H9 (cell line): ENCODE results near the gene IL3RA. TPM values are rescaled to one million over a fixed set of nuclear protein-coding genes. Genes with fewer than 3 reads are reported as not detected.

Source experiments
- DNase-seq: peaks from one replicate; pipeline ENCODE4 v3.0.0-alpha.2; 2017
- H2AFZ ChIP-seq: one replicate; pipeline ENCODE4 v1.6.1; 2013; ENCODE audit warnings: mild to moderate bottlenecking, low read length, control low read depth, moderate library complexity
- H2AK5ac ChIP-seq: 2 replicates; pipeline ENCODE4 v1.6.1; 2013; ENCODE audit warnings: low read length, control low read depth, mixed read lengths; ENCODE audit not compliant: insufficient read length
- H2BK120ac ChIP-seq: one replicate; pipeline ENCODE4 v1.6.1; 2013; ENCODE audit warnings: low read depth, mild to moderate bottlenecking, low read length, control low read depth, inconsistent platforms; ENCODE audit not compliant: poor library complexity, severe bottlenecking
- H2BK12ac ChIP-seq: 2 replicates; pipeline ENCODE4 v1.6.1; 2013; ENCODE audit warnings: low read length, control low read depth, mixed read lengths, low read depth; ENCODE audit not compliant: insufficient read length
- H2BK15ac ChIP-seq: 2 replicates; pipeline ENCODE4 v1.6.1; 2013; ENCODE audit warnings: low read depth, low read length, control low read depth
- H2BK20ac ChIP-seq: one replicate; pipeline ENCODE4 v1.6.1; 2013; ENCODE audit warnings: low read depth, mild to moderate bottlenecking, low read length, control low read depth, inconsistent platforms; ENCODE audit not compliant: poor library complexity, severe bottlenecking
- H2BK5ac ChIP-seq: 2 replicates; pipeline ENCODE4 v1.6.1; 2013; ENCODE audit warnings: low read length, control low read depth, mixed read lengths; ENCODE audit not compliant: insufficient read length
- H3K14ac ChIP-seq: 2 replicates; pipeline ENCODE4 v1.6.1; 2013; ENCODE audit warnings: low read length, control low read depth; ENCODE audit not compliant: insufficient read depth
- H3K18ac ChIP-seq: 2 replicates; pipeline ENCODE4 v1.6.1; 2013; ENCODE audit warnings: low read depth, mild to moderate bottlenecking, mixed read lengths, low read length, control low read depth; ENCODE audit not compliant: insufficient read length
- H3K23ac ChIP-seq: 2 replicates; pipeline ENCODE4 v1.6.1; 2013; ENCODE audit warnings: low read length, control low read depth, mixed read lengths, low read depth; ENCODE audit not compliant: insufficient read length
- H3K23me2 ChIP-seq: 2 replicates; pipeline ENCODE4 v1.6.1; 2013; ENCODE audit warnings: low read depth, mild to moderate bottlenecking, mixed read lengths, low read length, control low read depth; ENCODE audit not compliant: insufficient read length, poor library complexity, severe bottlenecking
- H3K27ac ChIP-seq: 2 replicates; pipeline ENCODE4 v1.5.1; 2013; ENCODE audit warnings: low read length, control low read depth, mixed read lengths, low read depth; ENCODE audit not compliant: insufficient read length
- H3K27me3 ChIP-seq: 2 replicates; pipeline ENCODE4 v1.6.1; 2013; ENCODE audit warnings: low read length, control low read depth, inconsistent platforms; ENCODE audit not compliant: insufficient read depth
- H3K4ac ChIP-seq: 2 replicates; pipeline ENCODE4 v1.6.1; 2013; ENCODE audit warnings: low read depth, mild to moderate bottlenecking, control low read depth, inconsistent platforms, low read length, moderate library complexity
- H3K4me1 ChIP-seq: 2 replicates; pipeline ENCODE4 v1.6.1; 2013; ENCODE audit warnings: low read length, control low read depth, inconsistent platforms; ENCODE audit not compliant: insufficient read depth
- H3K4me2 ChIP-seq: 2 replicates; pipeline ENCODE4 v1.6.1; 2013; ENCODE audit warnings: low read length, control low read depth, mixed read lengths; ENCODE audit not compliant: insufficient read length, insufficient read depth
- H3K56ac ChIP-seq: 2 replicates; pipeline ENCODE4 v1.6.1; 2013; ENCODE audit warnings: low read depth, mild to moderate bottlenecking, mixed read lengths, low read length, control low read depth; ENCODE audit not compliant: insufficient read length
- H3K79me1 ChIP-seq: 2 replicates; pipeline ENCODE4 v1.6.1; 2013; ENCODE audit warnings: low read depth, mild to moderate bottlenecking, moderate library complexity, low read length, control low read depth, inconsistent platforms; ENCODE audit not compliant: insufficient read depth, poor library complexity, severe bottlenecking
- H3K79me2 ChIP-seq: 2 replicates; pipeline ENCODE4 v1.6.1; 2013; ENCODE audit warnings: low read length, control low read depth, inconsistent platforms; ENCODE audit not compliant: insufficient read depth
- H3K9ac ChIP-seq: 2 replicates; pipeline ENCODE4 v1.6.1; 2013; ENCODE audit warnings: low read length, control low read depth, mixed read lengths; ENCODE audit not compliant: insufficient read length; ENCODE audit errors: extremely low read depth
- H3K9me3 ChIP-seq: one replicate; pipeline ENCODE4 v1.6.1; 2013; ENCODE audit warnings: low read depth, low read length, inconsistent platforms; ENCODE audit not compliant: control insufficient read depth
- H3T11ph ChIP-seq: one replicate; pipeline ENCODE4 v1.6.1; 2013; ENCODE audit warnings: mild to moderate bottlenecking, low read length, control low read depth, inconsistent platforms
- H4K20me1 ChIP-seq: one replicate; pipeline ENCODE4 v1.6.1; 2013; ENCODE audit not compliant: control insufficient read depth, insufficient read length, insufficient read depth
- H4K5ac ChIP-seq: 2 replicates; pipeline ENCODE4 v1.6.1; 2013; ENCODE audit warnings: low read depth, mild to moderate bottlenecking, mixed read lengths, low read length, control low read depth; ENCODE audit not compliant: insufficient read length
- H4K8ac ChIP-seq: replicated peaks from 2 replicates; pipeline ENCODE4 v1.6.1; 2013; ENCODE audit warnings: low read length, control low read depth, mixed read lengths, low read depth; ENCODE audit not compliant: insufficient read length
- H4K91ac ChIP-seq: 2 replicates; pipeline ENCODE4 v1.6.1; 2013; ENCODE audit warnings: low read depth, mild to moderate bottlenecking, moderate library complexity, mixed read lengths, low read length, control low read depth; ENCODE audit not compliant: insufficient read length
- H3K27ac Mint-ChIP-seq, 3 experiments: 2 replicates in 2 of 3; 3 replicates in 1 of 3; pipeline ENCODE4 v1.8.0; 2020 to 2021; ENCODE audit warnings: mixed read lengths in 3 of 3, mild to moderate bottlenecking in 1 of 3, moderate library complexity in 1 of 3
- H3K27me3 Mint-ChIP-seq: 2 replicates; pipeline ENCODE4 v1.8.0; 2021; ENCODE audit warnings: low read depth, mild to moderate bottlenecking, moderate library complexity, mixed read lengths
- H3K36me3 Mint-ChIP-seq, 3 experiments: 2 replicates in 2 of 3; 3 replicates in 1 of 3; pipeline ENCODE4 v1.8.0; 2020 to 2021; ENCODE audit warnings: low read depth in 3 of 3, mixed read lengths in 3 of 3; ENCODE audit not compliant: insufficient read depth in 1 of 3
- H3K4me1 Mint-ChIP-seq, 2 experiments: 2 replicates each; pipeline ENCODE4 v1.8.0; 2020; ENCODE audit warnings: mixed read lengths in 2 of 2
- H3K4me3 Mint-ChIP-seq, 2 experiments: 2 replicates in 1 of 2; 3 replicates in 1 of 2; pipeline ENCODE4 v1.8.0; 2020 to 2021; ENCODE audit warnings: mild to moderate bottlenecking in 2 of 2, mixed read lengths in 2 of 2, moderate library complexity in 1 of 2
- H3K9me3 Mint-ChIP-seq, 2 experiments: 2 replicates in 1 of 2; 3 replicates in 1 of 2; pipeline ENCODE4 v1.8.0; 2020; ENCODE audit warnings: mild to moderate bottlenecking in 2 of 2, mixed read lengths in 2 of 2, moderate library complexity in 1 of 2
- CTCF ChIP-seq: fragments of 200-600 bp; sonication (generic); conservative IDR thresholded peaks from 3 replicates; pipeline ENCODE4 v1.8.0; 2021; ENCODE audit warnings: antibody characterized with exemption, mild to moderate bottlenecking
- WGBS: extraction: QIAGEN DNeasy Blood & Tissue Kit; methylation state at CpG from one replicate; pipeline ENCODE4 v1.1.7; 2013; ENCODE audit warnings: missing lambda C conversion rate, low lambda C conversion rate, mixed read lengths; ENCODE audit not compliant: insufficient read length; ENCODE audit errors: extremely low coverage; 5-methylcytosine and 5-hydroxymethylcytosine counted together
- total RNA-seq: library from RNA; stranded (reverse); gene quantifications from 2 replicates; pipeline ENCODE4 v1.2.1, GENCODE V29; 2021

The IL3RA gene
- total RNA-seq, 1 experiment from 2014 or later: 0.24 TPM

GRCh38 chrX:1323315-1323714, 13.3 kb upstream of the IL3RA start:
- Histone ChIP-seq H2AK5ac (no peak overlapping the region), H2BK5ac (no peak overlapping the region), H3K9me3 (no peaks in the 10 kb centered on the region), H2BK120ac (no peak overlapping the region), H3K9ac (no peak overlapping the region), H2AFZ (no peak overlapping the region), H4K91ac (no peak overlapping the region), H3K56ac (no peak overlapping the region), H3K23me2 (no peaks in the 10 kb centered on the region), H3K27ac (no peak overlapping the region), H3K23ac (no peak overlapping the region), H4K20me1 (no peaks in the 10 kb centered on the region), H2BK12ac (no peak overlapping the region), H3K79me1 (no peaks in the 10 kb centered on the region), H3K4ac (no peak overlapping the region), H2BK15ac (no peak overlapping the region), H3K4me2 (no peak overlapping the region), H3K18ac (no peak overlapping the region), H3K14ac (no peak overlapping the region), H4K8ac (no peak overlapping the region), H3K27me3 (no peaks in the 10 kb centered on the region), H4K5ac (no peak overlapping the region), H3T11ph (no peak overlapping the region), H3K79me2 (no peaks in the 10 kb centered on the region), H2BK20ac (no peak overlapping the region), H3K4me1 (no peaks in the 10 kb centered on the region)
- peak; percentile 90 for DNase-seq
- H3K4me1 Mint-ChIP-seq: peaks cover 2 to 6% of the 10 kb centered on the region in 2 experiments; a peak in 1 of 4 replicates
- peak; percentile 73 for TF ChIP-seq CTCF
- no CpG with 5 or more reads among the region's 10 CpGs for WGBS
- peaks cover 0 to 2% of the 10 kb centered on the region in 2 experiments; a peak in 1 of 5 replicates for H3K9me3 Mint-ChIP-seq
- H3K27ac Mint-ChIP-seq: peak overlapping the region in 2 of 3 experiments; percentile 58 to 59; a peak in 2 of 7 replicates
- H3K4me3 Mint-ChIP-seq: no peak overlapping the region; a peak in 1 of 5 replicates
- no peaks in the 10 kb centered on the region for H3K36me3 Mint-ChIP-seq
- peaks cover 1% of the 10 kb centered on the region for H3K27me3 Mint-ChIP-seq
